B cell (primary cell): ENCODE data around the gene SWI5. TPM values are rescaled to one million over a fixed set of nuclear protein-coding genes. Genes with fewer than 3 reads are reported as not detected.

Experiments
- ATAC-seq: fragments of 200-7000 bp; cut with Tn5 transposase; one replicate; pipeline ENCODE4 v1.10.0; 2021; ENCODE audit warnings: low read depth, mild to moderate bottlenecking, moderate number of reproducible peaks, moderate library complexity
- CTCF ChIA-PET: fragments of 350-600 bp; sonication (Branson Sonifier 250); formaldehyde crosslinking; loops from one replicate; lab custom pipeline; 2021; ENCODE audit warnings: antibody characterized with exemption, inconsistent platforms; lab: Charles Lee
- POLR2A ChIA-PET: fragments of 350-600 bp; sonication (Branson Sonifier 250); formaldehyde crosslinking; loops from one replicate; lab custom pipeline; 2021; ENCODE audit warnings: antibody characterized with exemption; lab: Charles Lee
- DNase-seq: peaks from one replicate; pipeline ENCODE4 v3.0.0; 2013
- H2AFZ ChIP-seq: 2 replicates; pipeline ENCODE4 v1.6.1; 2012; ENCODE audit warnings: mild to moderate bottlenecking, low read depth, low read length; ENCODE audit not compliant: insufficient read depth, poor library complexity, severe bottlenecking
- H3K27ac ChIP-seq, 2 donors: 1 replicate in 1 of 2; 2 replicates in 1 of 2; pipeline ENCODE4 v1.5.1; 2012 to 2013; ENCODE audit warnings: low read length in 2 of 2, mild to moderate bottlenecking in 2 of 2, moderate library complexity in 1 of 2
- H3K27me3 ChIP-seq, 4 experiments: fragments of 200-600 bp in 1 of 4; sonication (generic) in 1 of 4; replicated peaks in 1 of 4; 1 replicate in 2 of 4; 2 replicates in 2 of 4; pipeline versions ENCODE4 v1.6.1 to v1.7.0; 2013 to 2016; ENCODE audit warnings: low read length in 3 of 4, mild to moderate bottlenecking in 2 of 4, mixed read lengths in 1 of 4, moderate library complexity in 1 of 4; ENCODE audit not compliant: insufficient read depth in 4 of 4, control insufficient read depth in 3 of 4; ENCODE audit errors: control extremely low read depth in 1 of 4
- H3K36me3 ChIP-seq, 2 experiments: replicated peaks in 1 of 2; 1 replicate in 1 of 2; 2 replicates in 1 of 2; pipeline versions ENCODE4 v1.6.1 to v1.7.1; 2013; ENCODE audit warnings: low read length in 1 of 2; ENCODE audit not compliant: insufficient read depth in 2 of 2, control insufficient read depth in 1 of 2; ENCODE audit errors: control extremely low read depth in 1 of 2, extremely low read depth in 1 of 2
- H3K4me1 ChIP-seq, 2 donors: fragments of 200-600 bp in 1 of 2; sonication (generic) in 1 of 2; 1 replicate in 1 of 2; 2 replicates in 1 of 2; pipeline versions ENCODE4 v1.5.1 to v1.6.1; 2013 to 2017; ENCODE audit warnings: low read length in 2 of 2; ENCODE audit not compliant: control insufficient read depth in 2 of 2, insufficient read depth in 2 of 2
- H3K4me2 ChIP-seq: replicated peaks from 2 replicates; pipeline ENCODE3; 2012; ENCODE audit warnings: mild to moderate bottlenecking, low read depth, low read length; ENCODE audit not compliant: poor library complexity, severe bottlenecking
- H3K4me3 ChIP-seq, 5 experiments: fragments of 200-600 bp in 1 of 5; sonication (generic) in 1 of 5; 1 replicate in 3 of 5; 2 replicates in 2 of 5; pipeline versions ENCODE4 v1.5.1 to v1.7.0; 2011 to 2016; ENCODE audit warnings: low read length in 4 of 5, mild to moderate bottlenecking in 4 of 5, low read depth in 2 of 5, control low read depth in 1 of 5, moderate library complexity in 1 of 5; ENCODE audit not compliant: insufficient read depth in 1 of 5; ENCODE audit errors: control extremely low read depth in 1 of 5, extremely low read depth in 1 of 5
- H3K79me2 ChIP-seq: fragments of 200-600 bp; sonication (generic); one replicate; pipeline ENCODE4 v1.6.0; 2016; ENCODE audit warnings: low read length; ENCODE audit not compliant: control insufficient read depth, insufficient read depth
- H3K9ac ChIP-seq: fragments of 200-600 bp; sonication (generic); 2 replicates; pipeline ENCODE4 v1.6.1; 2017; ENCODE audit warnings: mild to moderate bottlenecking, low read length, moderate library complexity
- H3K9me3 ChIP-seq, 3 donors: one replicate each; pipeline versions ENCODE4 v1.6.1 to v1.7.1; 2013; ENCODE audit warnings: low read length in 2 of 3; ENCODE audit not compliant: control insufficient read depth in 2 of 3, insufficient read depth in 1 of 3; ENCODE audit errors: control extremely low read depth in 1 of 3
- H4K20me1 ChIP-seq: 2 replicates; pipeline ENCODE4 v1.6.0; 2012; ENCODE audit warnings: mild to moderate bottlenecking, low read length; ENCODE audit not compliant: insufficient read depth, control insufficient read depth, poor library complexity, severe bottlenecking
- H3K27ac Mint-ChIP-seq: one replicate; pipeline ENCODE4 v1.8.0; 2021; ENCODE audit warnings: mixed read lengths
- H3K27me3 Mint-ChIP-seq: one replicate; pipeline ENCODE4 v1.8.0; 2021; ENCODE audit warnings: mixed read lengths
- H3K4me1 Mint-ChIP-seq: one replicate; pipeline ENCODE4 v1.8.0; 2021; ENCODE audit warnings: mixed read lengths
- H3K4me3 Mint-ChIP-seq: one replicate; pipeline ENCODE4 v1.8.0; 2021; ENCODE audit warnings: mixed read lengths
- H3K9me3 Mint-ChIP-seq: one replicate; pipeline ENCODE4 v1.8.0; 2022; ENCODE audit warnings: mixed read lengths; ENCODE audit not compliant: insufficient read depth
- EZH2 ChIP-seq: IDR thresholded peaks from 2 replicates; pipeline ENCODE4 v1.6.1; 2012; ENCODE audit warnings: borderline replicate concordance, low read depth, mild to moderate bottlenecking, moderate library complexity, low read length; ENCODE audit not compliant: insufficient read depth, poor library complexity, severe bottlenecking
- WGBS: methylation state at CpG from one replicate; pipeline ENCODE4 v1.1.5; 2013; ENCODE audit warnings: missing lambda C conversion rate; ENCODE audit not compliant: insufficient coverage; 5-methylcytosine and 5-hydroxymethylcytosine counted together
- intact Hi-C: fragments of 100-400 bp; cut with micrococcal nuclease; formaldehyde crosslinking; loops from one replicate; pipeline ENCODE4 v1.10.0; 2022
- polyA plus RNA-seq: library from polyadenylated mRNA; depleted of rRNA; stranded (reverse); fragments of >200 nt; gene quantifications from 2 replicates; pipeline ENCODE4 v1.2.3, GENCODE V29; 2012
- total RNA-seq, 2 donors: library from RNA; stranded (reverse); fragments of 120-200 nt in 1 of 2; gene quantifications; 1 replicate in 1 of 2; 2 replicates in 1 of 2; pipeline versions ENCODE4 v1.2.3 to v1.2.4, GENCODE V29; 2013 to 2022
- TF ChIP-seq, protein P1 (sequence below): fragments of 200-600 bp; IDR thresholded peaks from one replicate; pipeline ENCODE4 v1.8.0; 2022; ENCODE audit warnings: antibody characterized with exemption, mild to moderate bottlenecking

Gene SWI5
- total and polyA plus RNA-seq, 2 donors (not counting 1 experiment from before 2014, with no cell fraction given) = 8.6 to 23.3 TPM

DNA sequence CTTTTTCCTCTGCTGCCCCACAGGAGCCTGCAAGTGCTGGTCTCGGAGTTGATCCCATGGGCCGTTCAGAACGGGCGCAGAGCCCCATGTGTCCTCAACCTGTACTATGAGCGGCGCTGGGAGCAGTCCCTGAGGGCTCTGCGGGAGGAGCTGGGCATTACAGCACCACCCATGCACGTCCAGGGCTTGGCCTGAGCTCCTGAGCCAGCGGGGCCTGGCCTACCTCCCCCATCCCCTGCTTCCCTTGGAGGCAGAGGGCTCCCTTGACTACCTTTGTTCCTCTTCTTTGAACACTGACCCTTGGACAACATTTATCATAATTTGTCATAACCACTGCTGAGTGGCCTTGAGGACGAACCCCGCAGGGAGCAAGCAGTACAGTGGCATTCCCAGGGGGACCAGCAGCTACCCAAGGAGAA is 57.4 kb downstream of the SWI5 start:
- no peaks in the 10 kb centered on the region for H3K9me3 Mint-ChIP-seq
- CTCF ChIA-PET = no interaction called here
- peaks cover 10% of the 10 kb centered on the region for H3K79me2 ChIP-seq

DNA sequence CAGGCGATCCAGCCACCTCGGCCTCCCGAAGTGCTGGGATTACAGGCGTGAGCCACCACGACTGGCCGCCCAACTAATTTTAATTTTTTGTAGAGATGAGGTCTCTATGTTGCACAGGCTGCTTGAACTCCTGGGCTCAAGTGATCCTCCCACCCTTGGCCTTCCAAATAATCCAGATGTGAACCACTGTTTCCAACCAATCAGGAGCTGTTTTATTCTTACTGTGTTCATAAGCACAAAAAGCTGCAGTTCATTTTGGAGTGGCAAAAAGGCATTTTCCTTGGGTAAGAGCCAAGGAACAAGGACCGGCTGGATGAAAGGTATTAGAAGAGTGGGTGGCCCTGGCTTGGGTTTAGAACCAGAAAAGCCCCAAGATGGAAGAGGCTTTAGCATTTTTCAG is 59.1 kb downstream of the SWI5 start:
- H3K9ac ChIP-seq = no peak overlapping the region
- Mint-ChIP-seq H3K4me3 (no peak overlapping the region), H3K27ac (no peak overlapping the region), H3K27me3 (no peaks in the 10 kb centered on the region), H3K9me3 (no peaks in the 10 kb centered on the region), H3K4me1 (peaks cover 4% of the 10 kb centered on the region)
- no peak overlapping the region for H2AFZ ChIP-seq
- DNase-seq (no peak), ATAC-seq (no peak)
- no peaks in the 10 kb centered on the region for H3K27me3 ChIP-seq
- H3K27ac ChIP-seq = no peak overlapping the region
- TF ChIP-seq EZH2 = no peak
- TF ChIP-seq, protein P1, sequence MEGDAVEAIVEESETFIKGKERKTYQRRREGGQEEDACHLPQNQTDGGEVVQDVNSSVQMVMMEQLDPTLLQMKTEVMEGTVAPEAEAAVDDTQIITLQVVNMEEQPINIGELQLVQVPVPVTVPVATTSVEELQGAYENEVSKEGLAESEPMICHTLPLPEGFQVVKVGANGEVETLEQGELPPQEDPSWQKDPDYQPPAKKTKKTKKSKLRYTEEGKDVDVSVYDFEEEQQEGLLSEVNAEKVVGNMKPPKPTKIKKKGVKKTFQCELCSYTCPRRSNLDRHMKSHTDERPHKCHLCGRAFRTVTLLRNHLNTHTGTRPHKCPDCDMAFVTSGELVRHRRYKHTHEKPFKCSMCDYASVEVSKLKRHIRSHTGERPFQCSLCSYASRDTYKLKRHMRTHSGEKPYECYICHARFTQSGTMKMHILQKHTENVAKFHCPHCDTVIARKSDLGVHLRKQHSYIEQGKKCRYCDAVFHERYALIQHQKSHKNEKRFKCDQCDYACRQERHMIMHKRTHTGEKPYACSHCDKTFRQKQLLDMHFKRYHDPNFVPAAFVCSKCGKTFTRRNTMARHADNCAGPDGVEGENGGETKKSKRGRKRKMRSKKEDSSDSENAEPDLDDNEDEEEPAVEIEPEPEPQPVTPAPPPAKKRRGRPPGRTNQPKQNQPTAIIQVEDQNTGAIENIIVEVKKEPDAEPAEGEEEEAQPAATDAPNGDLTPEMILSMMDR = no peak
- no peak overlapping the region for H3K4me3 ChIP-seq
- H3K4me2 ChIP-seq = no peak overlapping the region
- H3K79me2 ChIP-seq = no peaks in the 10 kb centered on the region
- WGBS = 85% methylated on average over 2 of the region's 7 CpGs
- ChIA-PET CTCF (interaction anchor here (1.4 kb wide), 2 partner anchors 10 to 40 kb away, joined by 3 read pairs; no protein-coding TSS in a partner anchor), POLR2A (no interaction called here)
- peaks cover 1 to 6% of the 10 kb centered on the region in 2 experiments for H3K36me3 ChIP-seq
- peaks cover 3 to 6% of the 10 kb centered on the region in 2 donors for H3K4me1 ChIP-seq
- intact Hi-C loops = no loop called here
- no peaks in the 10 kb centered on the region for H3K9me3 ChIP-seq
- H4K20me1 ChIP-seq = no peaks in the 10 kb centered on the region

More for the DNA sequence above, 57.4 kb downstream of the SWI5 start:
- H3K27ac Mint-ChIP-seq = no peak overlapping the region
- intact Hi-C loops = no loop called here
- Histone ChIP-seq H3K4me2 (no peak overlapping the region), H3K9ac (no peak overlapping the region), H3K4me1 (no peaks in the 10 kb centered on the region), H2AFZ (no peak overlapping the region), H3K27me3 (no peaks in the 10 kb centered on the region), H3K4me3 (no peak overlapping the region), H3K27ac (no peak overlapping the region), H4K20me1 (no peaks in the 10 kb centered on the region), H3K36me3 (peaks cover 1 to 11% of the 10 kb centered on the region in 2 experiments), H3K9me3 (no peaks in the 10 kb centered on the region)
- no peaks in the 10 kb centered on the region for H3K27me3 Mint-ChIP-seq
- H3K4me1 Mint-ChIP-seq = no peaks in the 10 kb centered on the region
- H3K4me3 Mint-ChIP-seq = no peak overlapping the region
- TF ChIP-seq, protein P1 = no peak
- TF ChIP-seq EZH2 = no peak
- POLR2A ChIA-PET = no interaction called here
- DNase-seq (no peak), ATAC-seq (no peak)
- WGBS = 90% methylated on average over 11 of the region's 11 CpGs
